Esophagus mucosa (tissue), 1 donor: ENCODE measurements around the gene CLSTN2. TPM values are rescaled to one million over a fixed set of nuclear protein-coding genes. Genes with fewer than 3 reads are reported as not detected.

Experiments
- ATAC-seq: fragments of 200-7000 bp; cut with Tn5 transposase; one replicate; pipeline ENCODE4 v1.9.1; 2020
- total RNA-seq: library from RNA; stranded (reverse); gene quantifications from one replicate; pipeline ENCODE4 v1.2.4, GENCODE V29; 2023
- donor health status: DM: yes; HTN: yes; CAD: no.

CLSTN2 gene
- total RNA-seq, 1 donor from 2014 or later, result 1.5 TPM

GRCh38 chr3:140007911-140008869 lies 73.2 kb downstream of the CLSTN2 start:
- no peak for ATAC-seq

- ATAC-seq, result no peak
Observed at GRCh38 chr3:140010391-140010790, 75.4 kb downstream of the CLSTN2 start.

- no peak for ATAC-seq
Observed at GRCh38 chr3:140011086-140011485, 76.1 kb downstream of the CLSTN2 start.

GRCh38 chr3:140011611-140012277 lies 76.8 kb downstream of the CLSTN2 start:
- ATAC-seq, result no peak

GRCh38 chr3:140013220-140013619 lies 78.2 kb downstream of the CLSTN2 start:
- no peak for ATAC-seq

- ATAC-seq, result no peak
Observed at GRCh38 chr3:140014831-140015495, 80.0 kb downstream of the CLSTN2 start.

GRCh38 chr3:140015741-140016140 lies 80.8 kb downstream of the CLSTN2 start:
- ATAC-seq, result no peak

- ATAC-seq, result no peak
Observed at GRCh38 chr3:140018556-140018955, 83.6 kb downstream of the CLSTN2 start.

GRCh38 chr3:140019946-140020345 lies 85.0 kb downstream of the CLSTN2 start:
- ATAC-seq, result no peak

GRCh38 chr3:140020541-140020940 lies 85.6 kb downstream of the CLSTN2 start:
- ATAC-seq, result no peak

GRCh38 chr3:140021269-140021668 lies 86.3 kb downstream of the CLSTN2 start:
- no peak for ATAC-seq

- ATAC-seq, result no peak
Observed at GRCh38 chr3:140022066-140022770, 87.2 kb downstream of the CLSTN2 start.

GRCh38 chr3:140023616-140024530 lies 88.9 kb downstream of the CLSTN2 start:
- peak; percentile 48 for ATAC-seq

- no peak for ATAC-seq
Observed at GRCh38 chr3:140031170-140031569, 96.2 kb downstream of the CLSTN2 start.

- ATAC-seq, result no peak
Observed at GRCh38 chr3:140034058-140034457, 99.1 kb downstream of the CLSTN2 start.

GRCh38 chr3:140035871-140036270 lies 100.9 kb downstream of the CLSTN2 start:
- no peak for ATAC-seq

GRCh38 chr3:140050396-140050795 lies 115.4 kb downstream of the CLSTN2 start:
- no peak for ATAC-seq

GRCh38 chr3:140051019-140051957 lies 116.3 kb downstream of the CLSTN2 start:
- peak; percentile 32 for ATAC-seq

GRCh38 chr3:140052771-140053702 lies 118.1 kb downstream of the CLSTN2 start:
- ATAC-seq, result no peak
